ENCODE results near the gene KRTAP2-1.
"Not testable (repeated sequence)": the region's sequence is repeated elsewhere in the genome, so short reads cannot be mapped to it uniquely, and the experiment has no call there.

- TF ChIP-seq CTCF (conservative IDR thresholded peaks at IDR 0.05; ENCODE audit: low read depth, low read length); EZH2 (IDR thresholded peaks at IDR 0.05; ENCODE audit: borderline replicate concordance, low read depth, low read length, poor library complexity, severe bottlenecking): not testable (repeated sequence)
These were observed 12.7 kb downstream of the KRTAP2-1 start, which contains the start of gene KRTAP1-3 for GRCh38 chr17:41034346-41034935.

All from A673 (cell line).